SK-N-SH treated with all-trans-retinoic acid at 6 μM for 48 hours (cell line): ENCODE measurements around the gene PGAP6.

ENCODE experiments used
- ARNTL ChIP-seq: fragments of 450-650 bp; formaldehyde crosslinking; IDR thresholded peaks from 2 replicates; pipeline ENCODE4 v1.5.0; 2020; ENCODE audit warnings: low read depth, mild to moderate bottlenecking, moderate library complexity, borderline replicate concordance
- CSDC2 ChIP-seq: fragments of 250-450 bp; sonication (Bioruptor Pico); IDR thresholded peaks from 2 replicates; pipeline ENCODE4 v1.5.0; 2020; ENCODE audit warnings: mild to moderate bottlenecking, moderate library complexity
- CSRNP3 ChIP-seq: fragments of 250-450 bp; sonication (Bioruptor Pico); IDR thresholded peaks from 2 replicates; pipeline ENCODE4 v1.5.1; 2021; ENCODE audit warnings: mild to moderate bottlenecking, moderate library complexity
- GLIS3 ChIP-seq: fragments of 250-450 bp; sonication (Bioruptor Pico); IDR thresholded peaks from 2 replicates; pipeline ENCODE4 v1.5.0; 2020; ENCODE audit warnings: mild to moderate bottlenecking, moderate library complexity
- PATZ1 ChIP-seq: fragments of 250-450 bp; sonication (Bioruptor Pico); IDR thresholded peaks from 2 replicates; pipeline ENCODE4 v1.8.0; 2020; ENCODE audit warnings: mild to moderate bottlenecking, moderate library complexity, borderline replicate concordance
- RARB ChIP-seq: fragments of 250-450 bp; sonication (Bioruptor Pico); IDR thresholded peaks from 2 replicates; pipeline ENCODE4 v1.8.0; 2021; ENCODE audit warnings: mild to moderate bottlenecking, moderate library complexity
- SNAI2 ChIP-seq: fragments of 250-450 bp; sonication (Bioruptor Pico); IDR thresholded peaks from 2 replicates; pipeline ENCODE4 v1.5.0; 2020; ENCODE audit warnings: mild to moderate bottlenecking, moderate library complexity
- ZFP30 ChIP-seq: fragments of 450-650 bp; formaldehyde crosslinking; IDR thresholded peaks from 2 replicates; pipeline ENCODE4 v1.5.0; 2022; ENCODE audit warnings: mild to moderate bottlenecking, moderate library complexity
- ZNF8 ChIP-seq: fragments of 450-650 bp; formaldehyde crosslinking; IDR thresholded peaks from 2 replicates; pipeline ENCODE4 v1.5.0; 2020; ENCODE audit warnings: mild to moderate bottlenecking, moderate library complexity

- TF ChIP-seq CSDC2 (CRISPR knock-in tag) (no peak), CSRNP3 (CRISPR knock-in tag) (no peak), PATZ1 (CRISPR knock-in tag) (no peak), ARNTL (no peak), GLIS3 (CRISPR knock-in tag) (no peak), RARB (CRISPR knock-in tag) (no peak), SNAI2 (CRISPR knock-in tag) (no peak), ZNF8 (CRISPR knock-in tag) (no peak), ZFP30 (CRISPR knock-in tag) (no peak)
Observed at GRCh38 chr16:381012-381788, 578 bp downstream of the PGAP6 start.
